HG02973 (cell line): ENCODE results near the gene CDK2.
"Not testable (repeated sequence)": the region's sequence is repeated elsewhere in the genome, so short reads cannot be mapped to it uniquely, and the experiment has no call there.

Experiments
- ATAC-seq: cut with Tn5 transposase; IDR thresholded peaks from one replicate; pipeline ENCODE4 v1.9.1; 2021; ENCODE audit warnings: moderate library complexity; ENCODE audit not compliant: unreplicated experiment

CDK2 gene

GRCh38 chr12:55966408-55967281, at the start of gene CDK2:
CDK2 (plus strand) TSS chr12:55966830; CDS start chr12:55967009, 179 bp downstream.
- ATAC-seq = peak; percentile 92

GRCh38 chr12:55919032-55919431, 47.6 kb upstream of the CDK2 start:
- not testable (repeated sequence) for ATAC-seq

GRCh38 chr12:55922126-55922525, 44.5 kb upstream of the CDK2 start:
- ATAC-seq = no peak

- ATAC-seq = not testable (repeated sequence)
Measured at GRCh38 chr12:55923648-55924047, 43.0 kb upstream of the CDK2 start.

GRCh38 chr12:55925371-55925770, 41.3 kb upstream of the CDK2 start:
- ATAC-seq = no peak

GRCh38 chr12:55925870-55926737, 40.5 kb upstream of the CDK2 start:
- ATAC-seq = peak; percentile 3

- ATAC-seq = peak; percentile 40
Measured at GRCh38 chr12:55926738-55927587, 39.7 kb upstream of the CDK2 start.

GRCh38 chr12:55927588-55928502, 38.8 kb upstream of the CDK2 start, which contains the start of gene PYM1:
PYM1 (minus strand) TSS chr12:55927894; CDS start chr12:55927761, 133 bp downstream.
- peak; percentile 32 for ATAC-seq

- ATAC-seq = no peak
Measured at GRCh38 chr12:55929306-55929791, 37.3 kb upstream of the CDK2 start.

GRCh38 chr12:55930771-55931316, 35.8 kb upstream of the CDK2 start, which contains the start of gene DGKA:
DGKA (plus strand) TSS chr12:55931162; CDS start chr12:55936504, 5,342 bp downstream.
- ATAC-seq = no peak

GRCh38 chr12:55931317-55931779, 35.3 kb upstream of the CDK2 start:
- no peak for ATAC-seq

GRCh38 chr12:55931780-55932550, 34.7 kb upstream of the CDK2 start:
- ATAC-seq = no peak

GRCh38 chr12:55932551-55932910, 34.1 kb upstream of the CDK2 start:
- ATAC-seq = no peak

- no peak for ATAC-seq
Measured at GRCh38 chr12:55933169-55933798, 33.3 kb upstream of the CDK2 start.

- ATAC-seq = no peak
Measured at GRCh38 chr12:55933799-55934742, 32.6 kb upstream of the CDK2 start.

GRCh38 chr12:55934773-55935172, 31.9 kb upstream of the CDK2 start:
- no peak for ATAC-seq

GRCh38 chr12:55935738-55936151, 30.9 kb upstream of the CDK2 start:
- ATAC-seq = no peak
